Hepatocyte (in vitro differentiated cells): ENCODE results near the gene IL16.

Experiments used
- CTCF ChIP-seq: fragments of 200-600 bp; sonication (generic); IDR thresholded peaks from 2 replicates; pipeline ENCODE4 v1.5.1; 2016; ENCODE audit warnings: antibody characterized with exemption, mild to moderate bottlenecking; ENCODE audit not compliant: poor library complexity
- EZH2 ChIP-seq: fragments of 200-600 bp; sonication (generic); IDR thresholded peaks from 2 replicates; pipeline ENCODE4 v1.6.1; 2016; ENCODE audit warnings: antibody characterized with exemption, mild to moderate bottlenecking, borderline replicate concordance
- EZH2phosphoT487 ChIP-seq: fragments of 200-600 bp; sonication (generic); IDR thresholded peaks from one replicate; pipeline ENCODE4 v1.6.1; 2018; ENCODE audit warnings: antibody characterized with exemption, mild to moderate bottlenecking, low read depth, moderate library complexity; ENCODE audit not compliant: unreplicated experiment, severe bottlenecking

GRCh38 chr15:81216422-81216821 is 19.7 kb downstream of the IL16 start:
- TF ChIP-seq CTCF = no peak
- no peak for TF ChIP-seq EZH2
- TF ChIP-seq EZH2phosphoT487 = no peak
